Stimulated activated naive CD4-positive, alpha-beta T cell (primary cell): Measurements from ENCODE around the gene WDR59.

Source experiments
- DNase-seq, 6 experiments: peaks; one replicate each; lab custom pipeline; 2025; lab: John Stamatoyannopoulos, UW

WDR59 gene

GRCh38 chr16:74903901-74904678 is 80.8 kb downstream of the WDR59 start:
- DNase-seq: no peak

- DNase-seq: no peak
Measured at GRCh38 chr16:74903120-74903519, 81.8 kb downstream of the WDR59 start.

DNA sequence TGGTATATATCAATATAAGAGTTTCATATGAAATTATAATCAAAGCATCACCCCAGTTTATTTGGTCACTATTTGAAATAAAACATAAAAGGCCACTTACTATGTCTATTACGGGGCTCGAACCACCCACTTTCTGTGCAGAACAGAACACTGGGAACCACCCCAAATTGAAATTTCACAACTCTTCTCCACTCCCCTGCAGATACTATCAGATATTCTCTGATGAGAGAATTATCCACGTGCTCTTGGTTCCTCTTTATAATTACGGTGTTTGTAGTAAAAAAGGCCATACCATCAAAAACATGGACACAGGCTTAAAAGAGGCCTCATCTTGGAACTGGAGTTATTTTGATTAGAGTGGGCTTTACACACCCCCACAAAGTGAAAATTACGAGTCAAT is 82.8 kb downstream of the WDR59 start:
- no peak for DNase-seq

GRCh38 chr16:74901606-74902005 is 83.3 kb downstream of the WDR59 start:
- no peak for DNase-seq

- no peak for DNase-seq
Measured at GRCh38 chr16:74899816-74900215, 85.1 kb downstream of the WDR59 start.

- DNase-seq: no peak
Measured at GRCh38 chr16:74898659-74899058, 86.3 kb downstream of the WDR59 start.

GRCh38 chr16:74896389-74897370 is 88.2 kb downstream of the WDR59 start:
- DNase-seq: no peak

GRCh38 chr16:74893541-74893940 is 91.4 kb downstream of the WDR59 start:
- no peak for DNase-seq

DNA sequence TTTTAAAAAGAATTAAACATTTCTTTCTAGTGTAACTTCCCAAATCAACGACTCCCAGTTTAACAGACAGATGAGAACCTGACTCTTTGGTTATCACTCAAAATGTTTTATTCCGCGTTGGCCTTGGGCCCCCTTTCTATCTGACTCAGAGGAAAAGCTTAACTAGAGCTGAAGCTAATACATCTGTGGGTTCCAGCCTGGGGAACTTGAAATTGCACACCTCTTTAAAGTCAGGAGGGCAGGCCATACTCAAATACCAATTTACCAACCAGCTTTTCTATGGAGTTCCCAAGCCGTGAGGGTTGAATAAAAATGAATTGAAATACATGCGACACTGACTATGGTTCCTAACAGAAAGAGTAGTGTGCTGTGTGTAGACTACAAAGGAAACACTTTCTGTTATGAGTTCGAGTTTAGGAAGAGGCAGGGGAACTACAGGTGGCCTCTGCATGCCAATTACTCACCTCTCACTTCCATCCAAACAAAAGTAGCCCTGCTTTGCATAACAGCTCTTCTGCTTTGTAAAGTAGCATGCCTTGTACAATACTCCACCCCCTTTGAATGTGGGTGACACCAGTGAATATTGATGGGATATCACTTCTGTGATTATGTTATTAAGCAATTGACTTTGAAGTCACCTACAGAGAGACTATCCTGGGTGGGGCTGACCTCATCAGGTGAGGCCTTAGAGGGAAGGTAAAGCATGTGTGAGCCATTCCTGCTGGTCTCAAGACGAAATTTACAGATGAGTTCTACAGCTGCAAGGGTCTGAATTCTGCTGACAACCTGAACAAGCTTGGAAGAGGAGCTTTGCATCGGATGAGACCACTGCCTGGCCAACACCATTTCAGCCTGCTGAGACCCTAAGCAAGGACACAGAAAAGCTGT is 92.1 kb downstream of the WDR59 start:
- DNase-seq: no peak

DNA sequence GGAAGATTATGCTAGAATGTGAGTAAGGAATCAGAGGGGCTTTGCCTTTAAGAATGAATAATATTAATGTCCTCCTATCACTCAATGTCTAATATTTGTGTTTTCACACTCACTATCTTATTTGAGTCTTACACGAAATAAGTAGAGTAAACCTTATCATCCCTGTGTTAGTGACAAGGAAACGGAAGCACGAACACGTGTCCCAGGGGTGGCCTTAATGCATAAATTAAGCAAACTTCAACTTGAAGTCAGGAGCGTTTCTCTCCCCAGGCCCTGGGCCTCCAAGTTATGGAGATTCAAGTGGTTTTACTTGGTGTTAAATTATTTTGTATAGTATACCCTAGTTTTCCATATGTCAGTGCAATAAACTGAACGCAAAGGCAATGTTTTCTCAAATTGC is 96.0 kb downstream of the WDR59 start:
- no peak for DNase-seq

DNA sequence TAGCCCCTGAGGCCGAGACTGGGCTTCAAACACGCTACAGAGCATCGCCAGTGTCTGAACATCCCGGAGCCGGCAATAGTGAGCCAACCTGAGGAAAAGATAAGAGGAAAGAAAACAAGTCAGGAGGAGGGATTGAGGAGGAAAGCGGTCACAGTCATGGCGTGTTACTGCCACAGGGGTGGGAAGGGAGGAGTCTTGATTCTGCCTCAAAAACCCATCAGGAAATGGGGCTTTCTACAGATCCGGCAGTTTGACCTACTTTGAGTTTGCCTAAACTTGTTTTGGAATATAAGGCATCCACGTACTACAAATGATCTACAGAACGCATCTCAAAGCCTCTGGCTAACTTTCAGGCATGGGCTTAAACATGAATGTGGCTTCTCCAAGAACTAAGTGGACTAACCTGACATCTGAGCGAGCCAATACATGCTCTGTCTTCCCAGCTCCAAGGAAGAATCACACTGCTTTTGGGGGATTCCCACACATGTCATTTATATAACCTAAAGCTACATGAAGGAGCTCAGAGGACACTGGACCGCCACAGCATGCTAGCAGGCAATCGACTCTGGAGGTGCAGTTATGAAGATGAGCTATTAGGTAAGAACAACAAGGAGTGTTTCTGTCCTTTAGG is 96.6 kb downstream of the WDR59 start:
- DNase-seq: no peak

GRCh38 chr16:74887084-74887483 is 97.8 kb downstream of the WDR59 start:
- no peak for DNase-seq

DNA sequence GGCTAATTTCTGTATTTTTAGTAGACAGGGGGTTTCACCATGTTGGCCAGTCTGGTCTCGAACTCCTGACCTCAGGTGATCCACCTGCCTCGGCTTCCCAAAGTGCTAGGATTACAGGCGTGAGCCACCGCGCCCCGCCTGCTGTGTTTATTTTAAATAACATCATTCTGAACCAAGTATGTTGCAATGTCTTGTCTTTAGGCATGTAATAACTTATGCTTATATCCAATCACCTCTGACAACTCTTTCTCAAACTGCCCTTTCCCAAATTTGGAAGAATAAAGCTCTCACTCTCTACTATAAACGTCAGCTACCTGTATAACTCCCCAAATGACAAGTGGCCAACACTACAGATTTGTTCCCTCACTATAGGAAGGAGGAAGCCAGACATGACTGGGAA is 107.2 kb downstream of the WDR59 start:
- DNase-seq: no peak

GRCh38 chr16:74874912-74875546 is 109.9 kb downstream of the WDR59 start:
- no peak for DNase-seq

- DNase-seq: no peak
Measured at GRCh38 chr16:74874123-74874522, 110.8 kb downstream of the WDR59 start.

- DNase-seq: no peak
Measured at GRCh38 chr16:74872302-74872701, 112.6 kb downstream of the WDR59 start.

- no peak for DNase-seq
Measured at GRCh38 chr16:74871608-74872007, 113.3 kb downstream of the WDR59 start.

GRCh38 chr16:74868501-74868900 is 116.4 kb downstream of the WDR59 start:
- DNase-seq: peak in 3 of 6 experiments; percentile 33 to 52 (median 47)

DNA sequence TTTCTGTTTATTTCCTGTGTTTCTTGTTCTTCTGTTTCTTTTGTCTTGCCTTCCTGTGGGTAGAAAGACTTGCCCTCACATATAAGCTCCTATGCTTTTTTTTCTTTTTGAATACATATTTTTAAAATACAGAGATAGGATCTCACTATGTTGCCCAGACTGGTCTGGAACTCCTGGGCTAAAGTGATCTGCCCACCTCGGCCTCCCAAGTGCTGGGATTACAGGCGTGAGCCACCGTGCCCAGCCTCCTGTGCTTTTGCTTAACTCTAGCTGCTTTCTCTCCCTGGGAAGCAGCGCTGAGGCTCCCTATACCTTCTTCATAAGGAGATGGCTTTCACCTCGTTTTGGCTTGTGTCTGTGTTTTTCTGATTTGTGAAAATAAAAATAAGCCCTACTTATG is 116.9 kb downstream of the WDR59 start:
- no peak for DNase-seq

DNA sequence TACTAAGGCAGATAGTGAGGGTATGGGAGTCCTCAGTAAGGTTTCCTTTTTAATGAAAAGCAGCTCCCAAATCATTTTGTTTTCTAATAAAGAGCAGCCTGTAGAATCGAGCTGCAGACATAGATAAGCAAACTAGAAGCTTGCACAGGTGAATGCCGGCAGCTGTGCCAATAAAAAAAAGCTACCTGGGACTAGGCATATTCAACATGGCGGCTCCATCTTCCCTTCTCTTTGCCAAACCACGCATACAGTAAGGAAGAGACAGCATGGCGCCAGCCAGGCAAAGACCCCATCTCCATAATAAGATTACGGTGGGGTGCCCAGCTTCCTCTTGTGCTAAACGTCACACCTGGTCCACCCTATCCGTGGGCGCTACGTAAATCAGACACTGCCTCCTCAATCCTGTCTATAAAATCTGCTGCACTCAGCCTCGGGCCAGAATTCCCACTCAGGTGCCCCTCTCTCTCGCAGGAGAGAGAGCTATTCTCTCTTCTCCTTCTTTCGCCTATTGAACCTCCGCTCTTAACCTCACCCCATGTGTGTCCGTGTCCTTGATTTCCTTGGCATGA is 117.6 kb downstream of the WDR59 start:
- DNase-seq: no peak
